ENCODE results near the gene ZNF580. TPM values are rescaled to one million over a fixed set of nuclear protein-coding genes. Genes with fewer than 3 reads are reported as not detected.

The ZNF580 gene
- total RNA-seq, 4 donors from 2014 or later, result 8.8 to 19.1 (median 12.9) TPM

DNA sequence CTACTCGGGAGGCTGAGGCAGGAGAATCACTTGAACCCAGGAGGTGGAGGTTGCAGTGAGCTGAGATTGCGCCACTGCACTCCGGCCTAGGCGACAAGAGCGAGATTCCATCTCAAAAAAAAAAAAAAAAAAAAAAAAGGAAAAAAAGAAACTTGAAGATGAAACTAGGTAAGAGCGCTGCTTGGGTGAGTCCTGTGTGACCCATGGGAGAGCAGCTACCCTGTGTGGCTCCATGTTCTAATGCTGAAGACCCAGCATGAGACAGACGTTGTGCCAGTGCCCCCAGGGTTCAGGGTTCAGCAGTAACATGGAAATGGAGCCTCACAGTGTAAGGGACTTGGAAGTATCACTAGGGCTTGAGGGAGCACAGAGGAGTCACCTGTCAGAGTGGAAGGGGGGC lies 22.4 kb upstream of the ZNF580 start:
- WGBS, 2 donors, result 73 to 84% methylated on average over 7 of the region's 7 CpGs
- intact Hi-C loops (cut with DNase I), result no loop called here
- H3K36me3 ChIP-seq, result peaks cover 14 to 69% (median 26%) of the 10 kb centered on the region in 3 donors

DNA sequence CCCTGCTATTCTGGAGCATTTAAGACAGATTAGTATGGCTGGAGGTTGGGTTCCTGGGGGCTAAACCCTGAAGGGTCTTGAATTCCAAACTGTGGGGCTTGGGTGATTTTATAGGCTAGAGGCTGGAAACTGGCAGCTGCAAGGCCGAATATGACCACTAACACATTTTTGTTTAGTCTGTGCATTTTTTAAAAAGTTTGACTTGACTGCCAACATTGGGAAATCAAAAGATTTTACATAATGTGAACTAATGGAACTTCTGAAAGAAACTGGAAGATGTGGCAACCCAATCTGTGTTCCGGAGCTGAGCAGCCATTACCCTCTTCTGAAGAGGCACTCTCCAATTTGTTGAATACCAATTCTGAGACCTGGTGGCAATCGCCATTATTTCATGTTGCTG lies 21.5 kb upstream of the ZNF580 start:
- intact Hi-C loops (cut with DNase I), result no loop called here
- peak overlapping the region in 3 of 4 donors; percentile 5 to 39 (median 10) for H3K27ac ChIP-seq
- peaks cover 2 to 30% (median 4%) of the 10 kb centered on the region in 3 donors for H3K4me1 ChIP-seq
- peaks cover 14 to 60% (median 26%) of the 10 kb centered on the region in 3 donors for H3K36me3 ChIP-seq
- no peaks in the 10 kb centered on the region for H3K27me3 ChIP-seq
- H3K4me3 ChIP-seq, result no peak overlapping the region
- WGBS, 2 donors, result 74 to 79% methylated on average over 3 of the region's 3 CpGs
- no peak for TF ChIP-seq POLR2A (IDR thresholded peaks at IDR 0.05)
- TF ChIP-seq, protein P1, sequence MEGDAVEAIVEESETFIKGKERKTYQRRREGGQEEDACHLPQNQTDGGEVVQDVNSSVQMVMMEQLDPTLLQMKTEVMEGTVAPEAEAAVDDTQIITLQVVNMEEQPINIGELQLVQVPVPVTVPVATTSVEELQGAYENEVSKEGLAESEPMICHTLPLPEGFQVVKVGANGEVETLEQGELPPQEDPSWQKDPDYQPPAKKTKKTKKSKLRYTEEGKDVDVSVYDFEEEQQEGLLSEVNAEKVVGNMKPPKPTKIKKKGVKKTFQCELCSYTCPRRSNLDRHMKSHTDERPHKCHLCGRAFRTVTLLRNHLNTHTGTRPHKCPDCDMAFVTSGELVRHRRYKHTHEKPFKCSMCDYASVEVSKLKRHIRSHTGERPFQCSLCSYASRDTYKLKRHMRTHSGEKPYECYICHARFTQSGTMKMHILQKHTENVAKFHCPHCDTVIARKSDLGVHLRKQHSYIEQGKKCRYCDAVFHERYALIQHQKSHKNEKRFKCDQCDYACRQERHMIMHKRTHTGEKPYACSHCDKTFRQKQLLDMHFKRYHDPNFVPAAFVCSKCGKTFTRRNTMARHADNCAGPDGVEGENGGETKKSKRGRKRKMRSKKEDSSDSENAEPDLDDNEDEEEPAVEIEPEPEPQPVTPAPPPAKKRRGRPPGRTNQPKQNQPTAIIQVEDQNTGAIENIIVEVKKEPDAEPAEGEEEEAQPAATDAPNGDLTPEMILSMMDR (IDR thresholded peaks at IDR 0.05), result no peak
- no peaks in the 10 kb centered on the region for H3K9me3 ChIP-seq
- no peak for DNase-seq

More for the DNA sequence above, 22.4 kb upstream of the ZNF580 start:
- peak overlapping the region in 2 of 4 donors; percentile 5 to 55 for H3K27ac ChIP-seq
- H3K4me3 ChIP-seq, result no peak overlapping the region
- H3K27me3 ChIP-seq, result no peaks in the 10 kb centered on the region
- peaks cover 2 to 23% (median 4%) of the 10 kb centered on the region in 3 donors for H3K4me1 ChIP-seq
- no peaks in the 10 kb centered on the region for H3K9me3 ChIP-seq
- TF ChIP-seq, protein P1 (IDR thresholded peaks at IDR 0.05), result no peak
- no peak for DNase-seq

DNA sequence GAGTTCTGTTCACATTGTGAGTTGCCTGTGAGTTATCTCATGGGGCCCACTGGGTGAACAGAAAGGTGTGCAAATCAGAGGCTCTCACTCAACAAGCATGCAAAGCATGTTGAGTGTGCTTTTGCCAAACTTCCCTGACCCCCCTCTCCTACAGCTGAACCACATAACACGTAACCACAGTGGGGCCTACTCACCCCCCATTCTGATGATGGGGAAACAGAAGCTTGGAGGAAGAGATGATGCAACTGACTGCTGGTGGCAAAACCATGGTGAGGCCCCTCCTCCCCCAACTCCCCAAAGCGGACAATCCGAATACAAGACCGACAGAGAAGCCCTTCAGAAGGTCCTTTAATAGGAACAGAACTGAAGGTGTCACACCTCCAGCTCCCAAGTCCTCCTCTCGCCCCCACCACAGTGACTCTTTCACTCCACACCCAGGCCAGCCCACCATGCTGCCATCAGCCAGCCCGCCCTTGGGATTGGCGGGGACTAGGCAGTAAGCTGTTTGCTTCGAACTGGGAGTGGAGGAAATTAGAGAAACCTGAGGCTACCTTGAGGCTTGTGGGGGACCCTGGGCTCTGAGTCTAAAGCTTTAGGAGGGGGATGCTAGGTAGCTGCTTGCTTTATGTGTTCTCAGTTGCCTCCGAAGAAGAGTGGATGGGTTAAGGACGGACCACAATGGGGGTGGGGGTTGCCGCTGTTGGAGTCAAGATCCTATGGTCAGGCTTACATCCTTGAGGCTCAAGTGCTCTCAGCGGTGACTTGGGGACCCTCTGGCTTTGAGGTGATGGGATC lies 20.2 kb upstream of the ZNF580 start:
- peak overlapping the region in 1 of 4 donors; percentile 28 for H3K27ac ChIP-seq
- TF ChIP-seq, protein P1 (IDR thresholded peaks at IDR 0.05), result no peak
- no peak for TF ChIP-seq POLR2A (IDR thresholded peaks at IDR 0.05)
- peaks cover 2 to 38% (median 9%) of the 10 kb centered on the region in 3 donors for H3K4me1 ChIP-seq
- intact Hi-C loops (cut with DNase I), result no loop called here
- 84 to 97% methylated on average over 4 to 11 of the region's 12 CpGs for WGBS, 2 donors
- H3K4me3 ChIP-seq, result no peak overlapping the region
- H3K9me3 ChIP-seq, result no peaks in the 10 kb centered on the region
- H3K36me3 ChIP-seq, result peaks cover 14 to 47% (median 15%) of the 10 kb centered on the region in 3 donors
- DNase-seq, result no peak
- H3K27me3 ChIP-seq, result no peaks in the 10 kb centered on the region

DNA sequence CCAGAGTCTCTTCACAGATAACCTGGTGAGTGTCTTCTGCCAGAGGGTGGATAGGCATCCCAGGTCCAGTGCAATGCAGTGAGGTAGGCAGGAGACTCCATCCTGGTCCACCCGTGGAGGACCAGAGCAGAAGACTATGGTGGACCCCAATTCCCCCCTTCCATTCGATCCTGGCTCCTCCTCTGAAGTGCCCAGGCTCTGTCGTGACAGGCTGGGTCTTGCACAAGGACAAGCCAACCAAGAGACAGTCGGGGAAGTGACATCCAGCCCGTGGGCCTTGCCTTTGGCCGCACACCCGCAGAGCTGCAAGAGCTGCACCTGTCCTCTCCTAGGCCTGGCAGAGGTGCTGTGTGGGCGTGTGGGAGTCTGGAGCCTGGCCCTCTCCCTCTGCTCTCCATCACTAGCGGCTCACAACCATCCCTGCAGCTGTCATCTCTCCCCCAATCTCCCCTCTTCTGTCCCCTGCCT lies 19.6 kb upstream of the ZNF580 start:
- Histone ChIP-seq H3K4me3 (no peak overlapping the region), H3K27me3 (no peaks in the 10 kb centered on the region), H3K36me3 (peaks cover 9 to 41% (median 10%) of the 10 kb centered on the region in 3 donors), H3K4me1 (peaks cover 2 to 38% (median 7%) of the 10 kb centered on the region in 3 donors), H3K9me3 (no peaks in the 10 kb centered on the region), H3K27ac (no peak overlapping the region)
- no peak for TF ChIP-seq POLR2A (IDR thresholded peaks at IDR 0.05)
- TF ChIP-seq, protein P1 (IDR thresholded peaks at IDR 0.05), result no peak
- intact Hi-C loops (cut with DNase I), result no loop called here
- 63 to 82% methylated on average over 3 to 4 of the region's 9 CpGs for WGBS, 2 donors
- DNase-seq, result no peak

DNA sequence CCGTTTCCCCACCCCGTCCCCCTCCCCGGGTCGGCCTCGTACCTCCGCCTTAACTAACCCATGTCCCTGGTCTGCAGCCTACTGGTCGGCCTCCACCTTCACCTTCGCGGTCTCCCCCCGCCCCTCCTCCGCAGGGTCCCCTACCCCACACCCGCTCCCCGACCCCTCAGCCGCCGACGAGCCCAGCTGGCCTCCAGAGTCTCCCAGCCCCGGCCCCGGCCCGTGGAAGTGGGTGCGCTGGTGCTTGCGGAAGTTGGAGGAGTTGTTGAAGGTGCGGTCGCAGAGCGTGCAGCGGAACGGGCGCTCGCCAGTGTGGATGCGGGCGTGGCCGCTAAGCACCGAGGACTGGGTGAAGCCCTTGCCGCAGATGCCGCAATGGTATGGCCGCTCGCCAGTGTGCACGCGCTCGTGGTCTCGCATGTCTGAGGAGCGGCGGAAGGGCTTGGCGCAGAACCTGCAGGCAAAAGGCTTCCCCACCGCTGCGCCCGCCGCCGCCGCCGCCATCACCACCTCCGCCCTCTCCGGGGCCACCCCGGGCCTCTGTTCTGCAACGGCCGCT lies 19.1 kb upstream of the ZNF580 start:
- Histone ChIP-seq H3K4me3 (no peak overlapping the region), H3K27ac (no peak overlapping the region), H3K36me3 (peaks cover 4 to 36% (median 5%) of the 10 kb centered on the region in 3 donors), H3K9me3 (no peaks in the 10 kb centered on the region), H3K4me1 (peaks cover 2 to 34% (median 6%) of the 10 kb centered on the region in 3 donors), H3K27me3 (no peaks in the 10 kb centered on the region)
- intact Hi-C loops (cut with DNase I), result no loop called here
- no peak for DNase-seq
- 93 to 96% methylated on average over 13 to 26 of the region's 55 CpGs for WGBS, 2 donors
- TF ChIP-seq, protein P1 (IDR thresholded peaks at IDR 0.05), result no peak
- TF ChIP-seq POLR2A (IDR thresholded peaks at IDR 0.05), result no peak

Data from esophagus squamous epithelium (tissue), 5 donors.